Endometrial microvascular endothelial cells (primary cell): ENCODE results near the gene PTGES3L. TPM values are rescaled to one million over a fixed set of nuclear protein-coding genes. Genes with fewer than 3 reads are reported as not detected.
"Not testable (repeated sequence)": the region's sequence is repeated elsewhere in the genome, so short reads cannot be mapped to it uniquely, and the experiment has no call there.

ENCODE experiments used
- in situ Hi-C: cut with HindIII; loops from 2 replicates; pipeline ENCODE4 v1.10.0; 2017; ENCODE audit warnings: low sequenced_read_pairs, low pct_unique_long_range_greater_than_20kb; ENCODE audit errors: inconsistent ontology term
- total RNA-seq: library from RNA; depleted of rRNA; stranded (reverse); fragments of >200 nt; gene quantifications from one replicate; pipeline ENCODE4 v1.2.3, GENCODE V29; 2015; ENCODE audit errors: inconsistent ontology term

PTGES3L gene
- total RNA-seq, 1 donor from 2014 or later = not detected

DNA sequence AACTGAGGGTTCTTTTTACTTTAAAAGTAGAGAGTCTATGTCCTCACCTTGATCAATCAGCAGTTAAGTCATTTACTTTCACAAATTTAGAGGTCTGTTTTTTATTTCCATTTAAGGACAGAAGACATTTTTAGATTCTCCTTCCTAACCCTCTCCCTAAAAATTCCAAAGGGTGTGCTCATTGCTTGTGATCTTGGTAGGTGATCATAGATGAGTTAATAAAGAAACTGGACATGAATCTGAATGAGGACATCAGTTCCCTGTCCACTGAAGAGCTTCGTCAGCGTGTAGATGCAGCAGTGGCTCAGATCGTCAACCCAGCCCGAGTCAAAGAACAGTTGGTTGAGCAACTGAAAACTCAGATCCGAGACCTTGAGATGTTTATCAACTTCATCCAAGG, 9.3 kb upstream of the PTGES3L start:
- in situ Hi-C loops = no loop called here

DNA sequence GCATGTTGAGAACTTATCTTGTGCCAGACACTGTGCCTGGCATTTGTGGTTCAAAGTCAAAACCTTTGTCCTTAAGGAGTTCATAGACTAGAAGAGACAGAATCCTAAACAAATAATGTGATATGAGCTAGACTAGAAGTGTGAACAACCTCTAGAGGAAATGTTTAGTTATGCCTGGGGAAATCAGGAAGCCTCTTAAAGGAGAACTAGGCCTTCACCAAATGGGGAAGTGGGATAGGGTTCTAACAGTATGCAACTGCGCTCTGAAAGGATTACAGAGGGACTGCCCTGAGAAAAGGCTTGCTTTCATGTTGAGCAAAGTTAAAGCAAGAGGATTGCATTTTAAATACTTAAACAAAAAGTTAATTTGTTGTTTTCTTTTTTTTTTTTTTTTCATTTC, 5.3 kb upstream of the PTGES3L start:
- in situ Hi-C loops = no loop called here

GRCh38 chr17:42982266-42982665, 2.4 kb upstream of the PTGES3L start:
- in situ Hi-C loops = no loop called here

- in situ Hi-C loops = no loop called here
Observed at GRCh38 chr17:42980766-42981397, 1.0 kb upstream of the PTGES3L start.

DNA sequence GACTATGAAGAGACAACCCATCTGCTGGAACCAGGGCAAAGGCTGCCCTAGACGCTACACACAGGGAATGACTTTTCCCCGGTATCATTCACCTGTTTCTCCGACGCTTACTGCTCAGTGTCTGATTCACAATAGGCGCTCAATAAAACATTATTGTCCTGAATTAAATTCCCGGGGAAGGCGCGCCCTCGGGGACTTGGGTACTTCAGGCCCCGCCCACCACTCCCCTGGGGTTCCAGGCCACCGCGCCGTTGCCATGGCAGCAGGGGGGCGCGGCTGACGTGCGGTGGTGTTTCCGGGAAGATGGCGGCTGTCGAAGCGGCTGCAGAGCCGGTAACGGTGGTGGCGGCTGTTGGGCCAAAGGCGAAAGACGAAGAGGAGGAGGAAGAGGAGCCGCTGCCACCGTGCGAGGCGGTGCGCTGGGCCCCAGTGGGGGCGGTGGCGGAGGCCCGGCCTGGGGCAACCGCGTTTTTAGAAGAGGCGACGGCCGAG, 440 bp upstream of the PTGES3L start, which contains the start of gene RUNDC1:
Gene RUNDC1, plus strand, starts transcription at position 292 of the 492 bp plus-strand sequence. Its CDS starts 12 bp downstream, at position 304.
- in situ Hi-C loops = no loop called here

DNA sequence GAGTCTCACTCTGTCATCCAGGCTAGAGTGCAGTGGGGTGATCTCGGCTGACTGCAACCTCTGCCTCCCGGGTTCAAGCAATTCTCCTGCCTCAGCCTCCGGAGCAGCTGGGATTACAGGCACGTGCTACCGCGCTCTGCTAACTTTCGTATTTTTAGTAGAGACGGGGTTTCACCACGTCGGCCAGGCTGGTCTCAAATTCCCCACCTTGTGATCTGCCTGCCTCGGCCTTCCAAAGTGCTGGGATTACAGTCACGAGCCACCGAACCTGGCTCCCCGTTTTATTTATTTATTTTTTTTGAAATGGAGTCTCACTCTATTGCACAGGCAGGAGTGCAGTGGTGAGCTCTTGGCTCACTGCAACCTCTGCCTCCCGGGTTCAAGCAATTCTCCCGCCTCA, 4.2 kb downstream of the PTGES3L start:
- in situ Hi-C loops = not testable (repeated sequence)

DNA sequence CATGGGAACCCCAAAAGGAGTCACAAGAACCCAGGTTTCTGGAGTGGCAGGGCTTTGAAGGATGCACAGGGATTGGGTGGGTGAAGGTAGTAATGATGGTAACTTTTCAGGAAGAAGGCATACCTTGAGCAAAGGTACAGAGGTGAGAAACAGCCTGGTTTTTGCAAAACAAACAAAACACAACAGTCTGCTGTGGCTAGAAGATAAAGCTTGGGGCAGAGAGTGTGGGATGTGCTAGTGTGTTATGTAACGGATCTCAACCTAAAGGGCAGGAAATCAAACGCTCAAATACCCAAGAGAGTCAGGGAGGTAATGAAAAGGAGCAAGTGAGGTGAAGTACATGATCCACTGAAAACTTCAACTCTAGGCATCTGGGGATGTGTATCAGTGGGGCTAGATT, 4.6 kb downstream of the PTGES3L start:
- in situ Hi-C loops = no loop called here

DNA sequence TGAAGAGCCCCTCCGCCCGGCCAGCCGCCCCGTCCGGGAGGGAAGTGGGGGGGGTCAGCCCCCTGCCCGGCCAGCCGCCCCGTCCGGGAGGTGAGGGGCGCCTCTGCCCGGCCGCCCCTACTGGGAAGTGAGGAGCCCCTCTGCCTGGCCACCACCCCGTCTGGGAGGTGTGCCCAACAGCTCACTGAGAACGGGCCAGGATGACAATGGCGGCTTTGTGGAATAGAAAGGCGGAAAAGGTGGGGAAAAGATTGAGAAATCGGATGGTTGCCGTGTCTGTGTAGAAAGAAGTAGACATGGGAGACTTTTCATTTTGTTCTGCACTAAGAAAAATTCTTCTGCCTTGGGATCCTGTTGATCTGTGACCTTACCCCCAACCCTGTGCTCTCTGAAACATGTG, 6.6 kb downstream of the PTGES3L start:
- in situ Hi-C loops = not testable (repeated sequence)

GRCh38 chr17:42971589-42971988, 8.3 kb downstream of the PTGES3L start:
- in situ Hi-C loops = no loop called here

- in situ Hi-C loops = no loop called here
Observed at GRCh38 chr17:42969001-42969581, 10.8 kb downstream of the PTGES3L start.

- in situ Hi-C loops = no loop called here
Observed at GRCh38 chr17:42967925-42968324, 12.0 kb downstream of the PTGES3L start.

- in situ Hi-C loops = no loop called here
Observed at GRCh38 chr17:42964161-42964932, 15.5 kb downstream of the PTGES3L start, which contains the start of gene AARSD1. TSS of gene AARSD1 (minus strand) at chr17:42964454. CDS start at chr17:42964440, 14 bp downstream.

DNA sequence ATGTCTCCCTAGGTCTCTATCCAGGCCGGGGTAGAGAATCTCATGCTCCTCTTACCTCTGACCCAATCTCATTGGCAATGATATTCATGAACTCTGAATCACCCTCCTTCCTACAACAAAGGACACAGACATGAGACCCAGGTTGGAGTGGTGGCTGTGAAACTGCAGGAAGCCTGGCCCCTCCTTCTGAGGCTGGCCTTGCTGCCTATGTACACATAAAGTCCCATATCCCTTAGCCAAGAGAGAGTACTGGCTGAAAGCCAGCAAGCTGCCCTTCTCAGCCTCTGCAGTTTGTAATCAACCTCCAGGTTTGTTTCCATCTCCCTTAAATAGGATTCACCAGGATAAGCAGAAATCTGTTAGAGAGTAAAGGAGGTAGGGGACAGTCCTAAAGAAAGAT, 26.2 kb downstream of the PTGES3L start:
- in situ Hi-C loops = no loop called here

DNA sequence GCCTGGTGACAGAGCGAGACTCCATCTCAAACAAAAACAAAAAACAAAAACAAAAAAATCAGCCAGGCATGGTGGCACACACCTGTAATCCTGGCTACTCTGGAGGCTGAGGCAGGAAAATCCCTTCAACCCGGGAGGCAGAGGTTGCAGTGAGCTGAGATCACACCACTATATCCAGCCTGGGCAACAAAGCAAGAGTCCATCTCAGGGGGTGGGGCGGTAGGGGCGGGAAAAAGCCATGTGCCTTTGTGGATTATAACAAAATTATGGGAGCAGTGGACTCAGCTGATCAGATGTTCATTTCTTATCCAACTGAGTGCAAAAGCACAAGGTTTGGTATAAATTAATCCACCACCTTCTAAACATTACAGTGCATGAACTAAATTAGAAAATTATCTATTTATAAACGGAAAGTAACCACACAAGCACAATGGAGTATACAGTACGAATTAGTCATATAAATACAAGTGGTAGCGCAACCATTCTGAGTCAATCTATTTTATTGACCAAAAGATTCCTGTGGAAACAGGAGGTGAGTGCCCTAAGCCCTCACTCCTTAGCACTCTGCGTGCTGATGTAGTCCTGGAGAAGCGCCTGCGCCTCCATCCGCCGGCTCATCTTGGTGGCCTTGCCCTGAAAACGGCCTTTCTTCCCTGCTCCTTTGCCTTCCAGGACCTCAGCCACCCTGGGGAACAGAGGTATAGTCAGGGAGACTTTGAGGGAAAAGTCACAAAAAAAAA, 29.7 kb downstream of the PTGES3L start:
- in situ Hi-C loops = no loop called here

- in situ Hi-C loops = no loop called here
Observed at GRCh38 chr17:42946812-42947211, 33.1 kb downstream of the PTGES3L start.

GRCh38 chr17:42944211-42944610, 35.7 kb downstream of the PTGES3L start:
- in situ Hi-C loops = no loop called here

DNA sequence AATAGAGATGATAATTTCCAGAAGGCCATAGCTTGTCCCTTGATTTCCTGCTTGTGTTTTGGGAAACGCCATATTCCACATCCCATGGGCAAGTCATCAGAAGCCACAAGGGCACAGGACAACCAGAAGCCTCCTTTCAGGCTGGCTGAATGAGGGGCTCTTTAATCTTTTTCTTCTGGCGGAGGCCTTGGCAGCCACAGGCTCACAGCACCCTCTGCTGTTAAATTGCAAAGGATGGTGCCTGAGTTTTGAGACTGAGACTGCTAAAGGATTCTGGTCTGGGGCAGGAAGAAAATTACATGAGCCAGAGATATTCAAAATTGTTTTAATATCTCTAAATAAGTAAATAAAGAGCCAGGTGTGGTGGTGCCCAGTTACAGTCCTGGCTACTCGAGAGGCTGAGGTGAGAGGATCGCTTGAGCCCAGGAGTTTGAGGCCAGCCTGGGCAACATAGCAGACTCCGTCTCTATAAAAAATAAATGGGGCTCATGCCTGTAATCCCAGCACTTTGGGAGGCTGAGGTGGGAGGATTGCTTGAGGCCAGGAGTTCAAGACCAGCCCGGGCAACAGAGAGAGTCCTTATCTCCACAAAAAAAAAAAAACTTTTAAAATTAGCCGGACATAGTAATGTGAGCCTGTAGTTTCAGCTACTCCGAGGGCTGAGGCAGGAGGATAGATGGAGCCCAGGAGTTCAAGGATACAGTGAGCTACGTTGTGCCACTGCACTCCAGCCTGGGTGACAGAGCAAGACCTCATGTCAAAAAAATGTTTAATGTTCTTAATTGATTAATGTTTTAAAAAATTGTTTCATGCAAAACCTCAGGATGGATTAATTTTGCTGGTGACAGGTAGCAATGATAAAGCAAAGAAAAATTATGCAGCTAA, 41.9 kb downstream of the PTGES3L start:
- in situ Hi-C loops = no loop called here

GRCh38 chr17:42929497-42929844, 50.4 kb downstream of the PTGES3L start:
- in situ Hi-C loops = no loop called here
